ENCODE results near the gene GRK5. TPM values are rescaled to one million over a fixed set of nuclear protein-coding genes. Genes with fewer than 3 reads are reported as not detected.

The GRK5 gene
- total RNA-seq, 1 experiment from 2014 or later: 1.2 TPM

- H3K27me3 Mint-ChIP-seq (ENCODE audit: low read depth): no peaks in the 10 kb centered on the region
- Histone ChIP-seq H2BK20ac (ENCODE audit: low read depth, low read length, poor library complexity, severe bottlenecking) (no peak overlapping the region), H2BK5ac (ENCODE audit: insufficient read length, low read length) (no peak overlapping the region)
Measured at GRCh38 chr10:119219871-119220270, 12.5 kb downstream of the GRK5 start.

More at GRCh38 chr10:119219871-119220270, 12.5 kb downstream of the GRK5 start:
- Histone ChIP-seq H3K79me2 (ENCODE audit: insufficient read depth, low read length) (no peaks in the 10 kb centered on the region), H2AFZ (ENCODE audit: low read length) (no peak overlapping the region), H2BK12ac (ENCODE audit: insufficient read length, low read depth, low read length) (no peak overlapping the region), H3K27me3 (ENCODE audit: insufficient read depth, low read length) (no peaks in the 10 kb centered on the region), H4K5ac (ENCODE audit: insufficient read length, low read depth, low read length) (no peak overlapping the region), H3K9me3 (ENCODE audit: control insufficient read depth, low read depth, low read length) (no peaks in the 10 kb centered on the region), H3K4me2 (ENCODE audit: insufficient read depth, insufficient read length, low read length) (no peak overlapping the region), H3K4me1 (ENCODE audit: insufficient read depth, low read length) (peaks cover 8% of the 10 kb centered on the region; the same call in 1 of the 2 replicates), H3T11ph (ENCODE audit: low read length) (no peak overlapping the region), H3K56ac (ENCODE audit: insufficient read length, low read depth, low read length) (no peak overlapping the region), H3K14ac (ENCODE audit: insufficient read depth, low read length) (no peak overlapping the region), H3K27ac (ENCODE audit: insufficient read length, low read depth, low read length) (no peak overlapping the region), H3K79me1 (ENCODE audit: insufficient read depth, low read depth, low read length, poor library complexity, severe bottlenecking) (no peaks in the 10 kb centered on the region), H2BK15ac (ENCODE audit: low read depth, low read length) (no peak overlapping the region), H2AK5ac (ENCODE audit: insufficient read length, low read length) (no peak overlapping the region), H4K8ac (replicated peaks; ENCODE audit: insufficient read length, low read depth, low read length) (no peak overlapping the region), H3K23me2 (ENCODE audit: insufficient read length, low read depth, low read length, poor library complexity, severe bottlenecking) (no peaks in the 10 kb centered on the region), H2BK120ac (ENCODE audit: low read depth, low read length, poor library complexity, severe bottlenecking) (no peak overlapping the region), H4K20me1 (ENCODE audit: control insufficient read depth, insufficient read depth, insufficient read length) (no peaks in the 10 kb centered on the region), H3K9ac (ENCODE audit: extremely low read depth, insufficient read length, low read length) (no peak overlapping the region), H4K91ac (ENCODE audit: insufficient read length, low read depth, low read length) (no peak overlapping the region), H3K23ac (ENCODE audit: insufficient read length, low read depth, low read length) (no peak overlapping the region), H3K18ac (ENCODE audit: insufficient read length, low read depth, low read length) (no peak overlapping the region), H3K4ac (ENCODE audit: low read depth, low read length) (no peak overlapping the region)
- TF ChIP-seq CTCF (conservative IDR thresholded peaks at IDR 0.05): no peak
- H3K4me3 Mint-ChIP-seq: no peak overlapping the region
- no peak overlapping the region for H3K27ac Mint-ChIP-seq
- no peak for DNase-seq
- peaks cover 24 to 29% of the 10 kb centered on the region in 2 experiments for H3K4me1 Mint-ChIP-seq
- no CpG with 5 or more reads among the region's 5 CpGs for WGBS (ENCODE audit: extremely low coverage, insufficient read length, low lambda C conversion rate)
- no peaks in the 10 kb centered on the region for H3K36me3 Mint-ChIP-seq (ENCODE audit: insufficient read depth in 1 of 3, low read depth in 3 of 3)
- no peaks in the 10 kb centered on the region; a peak in 1 of 5 replicates for H3K9me3 Mint-ChIP-seq

Data from H9 (cell line).